Measurements from ENCODE around the gene MBD4.
A peak's percentile ranks its signal among the peaks of the same experiment; 100 is the strongest.

Gene MBD4

DNA sequence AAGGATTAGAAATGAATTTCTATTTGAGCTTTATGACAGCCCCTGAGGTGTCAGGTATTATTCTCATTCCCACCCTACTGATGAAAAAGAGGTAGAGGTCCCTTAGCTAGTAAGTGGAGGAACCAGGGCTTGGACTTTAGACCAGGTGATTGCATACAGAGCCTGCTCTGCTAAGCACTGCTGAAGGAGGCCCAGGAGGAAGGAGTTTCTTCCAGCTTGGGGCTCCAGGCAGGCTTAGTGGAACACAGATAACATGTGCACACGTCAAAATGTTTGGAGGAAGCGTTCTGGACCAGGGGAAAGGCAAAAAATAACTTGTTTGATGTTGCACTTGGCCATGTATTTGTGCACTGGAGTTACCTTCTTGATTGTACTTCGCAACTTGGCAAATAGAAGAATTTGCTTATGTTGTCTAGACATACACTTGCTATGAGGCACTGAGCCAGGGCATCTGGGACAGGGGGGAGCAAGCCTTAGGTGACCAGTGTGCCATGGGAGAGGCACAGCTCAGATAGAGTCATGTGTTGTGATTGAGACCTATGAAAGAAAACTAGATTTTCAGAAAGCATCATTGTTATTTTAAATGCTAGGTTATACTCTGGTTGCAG, 22.7 kb upstream of the MBD4 start:
- H3K27me3 ChIP-seq (ENCODE audit: control insufficient read depth, insufficient read depth, low read length), result no peaks in the 10 kb centered on the region
- H3K27ac ChIP-seq (ENCODE audit: low read depth, low read length), result no peak overlapping the region
- no peaks in the 10 kb centered on the region for H3K4me1 ChIP-seq (ENCODE audit: control insufficient read depth, insufficient read depth, low read length)
- H3K4me3 ChIP-seq (ENCODE audit: low read depth, low read length), result no peak overlapping the region
- no peak overlapping the region for H3K9ac ChIP-seq (ENCODE audit: low read depth, low read length)
- no peaks in the 10 kb centered on the region for H3K9me3 ChIP-seq (ENCODE audit: control insufficient read depth, insufficient read depth, low read length)
- H3K36me3 ChIP-seq (ENCODE audit: control insufficient read depth, insufficient read depth, low read length), result peaks cover 23% of the 10 kb centered on the region

DNA sequence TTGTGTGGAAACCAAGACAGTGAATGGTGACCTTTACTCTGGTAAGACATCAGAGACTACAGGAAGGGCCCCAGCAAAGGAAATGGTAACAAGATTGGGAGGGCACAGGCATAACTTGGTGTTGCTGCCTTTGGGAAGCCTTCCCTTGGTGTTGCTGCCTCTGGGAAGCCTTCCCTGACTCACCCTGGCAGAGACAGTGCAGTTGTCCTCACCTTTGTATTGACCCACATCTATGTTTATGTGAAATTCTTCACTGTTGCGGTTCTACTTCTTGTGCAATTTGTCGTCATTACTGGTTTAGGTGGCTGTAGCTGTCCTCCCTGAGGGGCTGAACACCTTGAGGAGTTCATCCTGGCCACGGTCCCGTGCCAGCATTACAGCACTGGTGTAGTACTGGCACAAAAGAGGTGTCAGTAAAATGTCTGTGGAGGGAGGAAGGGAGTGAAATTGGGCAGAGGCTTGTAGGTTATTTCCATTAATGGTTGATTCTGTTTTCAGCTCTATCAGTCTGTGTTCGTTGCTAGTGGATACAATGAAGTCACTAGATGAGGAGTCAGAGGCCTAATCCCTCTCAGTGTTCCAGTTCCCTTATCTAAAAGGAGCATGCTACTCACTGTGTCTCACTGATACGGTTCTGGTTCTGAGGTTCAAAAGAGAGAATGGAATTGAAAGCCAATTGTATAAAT, 21.9 kb upstream of the MBD4 start:
- Histone ChIP-seq H3K4me1 (ENCODE audit: control insufficient read depth, insufficient read depth, low read length) (no peaks in the 10 kb centered on the region), H3K9ac (ENCODE audit: low read depth, low read length) (no peak overlapping the region), H3K4me3 (ENCODE audit: low read depth, low read length) (no peak overlapping the region), H3K36me3 (ENCODE audit: control insufficient read depth, insufficient read depth, low read length) (peaks cover 23% of the 10 kb centered on the region), H3K27me3 (ENCODE audit: control insufficient read depth, insufficient read depth, low read length) (no peaks in the 10 kb centered on the region), H3K9me3 (ENCODE audit: control insufficient read depth, insufficient read depth, low read length) (no peaks in the 10 kb centered on the region), H3K27ac (ENCODE audit: low read depth, low read length) (peak overlapping the region; percentile 72)

DNA sequence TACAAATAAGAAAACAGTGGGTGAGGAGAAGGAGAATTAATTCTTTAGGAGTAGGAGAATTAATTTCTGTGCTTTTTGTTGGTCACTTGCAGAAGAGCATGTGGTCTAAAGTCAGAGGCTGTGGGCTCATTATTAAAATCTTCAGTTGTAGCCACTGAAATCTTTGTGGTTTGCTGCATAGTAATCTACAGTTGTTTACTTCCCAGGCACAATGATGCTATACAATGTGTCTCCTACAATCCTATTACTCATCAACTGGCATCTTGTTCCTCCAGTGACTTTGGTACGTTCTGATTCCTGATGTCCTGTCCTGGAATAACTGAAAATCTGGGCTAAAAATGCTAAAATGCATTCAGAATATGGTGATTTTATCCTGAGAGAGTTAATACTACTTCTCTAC, 21.3 kb upstream of the MBD4 start:
- Histone ChIP-seq H3K9me3 (ENCODE audit: control insufficient read depth, insufficient read depth, low read length) (no peaks in the 10 kb centered on the region), H3K9ac (ENCODE audit: low read depth, low read length) (no peak overlapping the region), H3K4me1 (ENCODE audit: control insufficient read depth, insufficient read depth, low read length) (no peaks in the 10 kb centered on the region), H3K36me3 (ENCODE audit: control insufficient read depth, insufficient read depth, low read length) (peaks cover 23% of the 10 kb centered on the region), H3K27me3 (ENCODE audit: control insufficient read depth, insufficient read depth, low read length) (no peaks in the 10 kb centered on the region), H3K27ac (ENCODE audit: low read depth, low read length) (peak overlapping the region; percentile 72), H3K4me3 (ENCODE audit: low read depth, low read length) (no peak overlapping the region)

DNA sequence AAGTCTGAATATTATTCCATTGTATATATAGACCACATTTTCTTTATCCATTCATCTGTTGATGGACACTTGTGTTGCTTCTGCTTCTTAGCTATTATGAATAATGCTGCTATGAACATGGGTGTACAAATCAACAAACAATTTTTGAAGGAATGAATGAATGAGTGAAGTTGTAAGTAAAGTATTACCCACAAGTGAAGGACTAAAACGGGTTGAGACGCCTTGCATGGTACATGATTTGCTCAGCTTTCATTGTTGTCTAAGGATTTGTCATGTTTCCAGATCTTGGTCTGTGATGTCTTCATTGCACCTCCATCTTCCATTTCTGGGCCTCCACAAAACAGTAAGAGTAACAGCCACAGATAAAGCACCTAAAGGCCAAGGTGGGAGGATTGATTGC, 20.8 kb upstream of the MBD4 start:
- no peaks in the 10 kb centered on the region for H3K4me1 ChIP-seq (ENCODE audit: control insufficient read depth, insufficient read depth, low read length)
- no peak overlapping the region for H3K4me3 ChIP-seq (ENCODE audit: low read depth, low read length)
- H3K27me3 ChIP-seq (ENCODE audit: control insufficient read depth, insufficient read depth, low read length), result no peaks in the 10 kb centered on the region
- H3K27ac ChIP-seq (ENCODE audit: low read depth, low read length), result no peak overlapping the region
- no peaks in the 10 kb centered on the region for H3K9me3 ChIP-seq (ENCODE audit: control insufficient read depth, insufficient read depth, low read length)
- peaks cover 23% of the 10 kb centered on the region for H3K36me3 ChIP-seq (ENCODE audit: control insufficient read depth, insufficient read depth, low read length)
- H3K9ac ChIP-seq (ENCODE audit: low read depth, low read length), result no peak overlapping the region

DNA sequence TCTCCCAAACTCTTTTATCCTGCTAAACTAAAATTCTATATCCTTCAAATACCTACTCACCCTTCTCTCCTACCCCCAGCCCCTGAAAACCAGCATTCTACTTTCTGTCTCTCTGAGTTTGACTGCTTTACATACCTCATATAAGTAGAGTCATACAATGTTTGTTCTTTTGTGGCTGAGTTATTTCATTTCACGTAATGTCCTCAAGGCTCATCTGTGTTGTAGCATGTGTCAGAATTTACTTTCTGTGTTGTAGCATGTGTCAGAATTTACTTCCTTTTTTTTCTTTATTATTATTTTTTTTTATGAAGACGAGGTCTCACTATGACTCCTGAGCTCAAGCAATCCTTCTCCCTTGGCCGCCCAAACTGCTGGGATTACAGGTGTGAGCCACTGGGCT, 20.4 kb upstream of the MBD4 start:
- peaks cover 22% of the 10 kb centered on the region for H3K36me3 ChIP-seq (ENCODE audit: control insufficient read depth, insufficient read depth, low read length)
- H3K4me3 ChIP-seq (ENCODE audit: low read depth, low read length), result no peak overlapping the region
- H3K27me3 ChIP-seq (ENCODE audit: control insufficient read depth, insufficient read depth, low read length), result no peaks in the 10 kb centered on the region
- H3K27ac ChIP-seq (ENCODE audit: low read depth, low read length), result no peak overlapping the region
- H3K9me3 ChIP-seq (ENCODE audit: control insufficient read depth, insufficient read depth, low read length), result no peaks in the 10 kb centered on the region
- no peak overlapping the region for H3K9ac ChIP-seq (ENCODE audit: low read depth, low read length)
- H3K4me1 ChIP-seq (ENCODE audit: control insufficient read depth, insufficient read depth, low read length), result no peaks in the 10 kb centered on the region

DNA sequence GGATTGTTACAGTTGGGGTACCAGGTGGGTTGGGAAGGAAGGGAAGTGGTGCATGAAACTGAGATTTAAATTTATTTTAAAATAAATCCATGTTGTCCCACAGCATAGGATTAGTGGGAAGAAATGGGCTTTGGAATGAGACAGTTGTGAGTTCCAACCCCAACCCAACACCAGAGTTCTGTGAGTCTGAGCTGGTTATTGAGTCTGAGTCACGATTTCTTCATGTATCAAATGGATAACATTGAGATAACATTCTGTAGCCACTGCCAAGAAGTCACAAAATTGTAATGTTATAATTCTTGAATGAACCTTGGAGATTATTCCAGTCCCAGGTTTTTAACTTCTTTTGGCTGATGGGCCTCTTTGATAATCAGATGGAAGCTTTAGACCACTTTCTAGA, 14.0 kb upstream of the MBD4 start:
- Histone ChIP-seq H3K4me1 (ENCODE audit: control insufficient read depth, insufficient read depth, low read length) (peaks cover 17% of the 10 kb centered on the region), H3K36me3 (ENCODE audit: control insufficient read depth, insufficient read depth, low read length) (peaks cover 24% of the 10 kb centered on the region; the same call in 1 of the 2 replicates), H3K27ac (ENCODE audit: low read depth, low read length) (no peak overlapping the region), H3K4me3 (ENCODE audit: low read depth, low read length) (no peak overlapping the region), H3K9me3 (ENCODE audit: control insufficient read depth, insufficient read depth, low read length) (no peaks in the 10 kb centered on the region), H3K9ac (ENCODE audit: low read depth, low read length) (no peak overlapping the region), H3K27me3 (ENCODE audit: control insufficient read depth, insufficient read depth, low read length) (no peaks in the 10 kb centered on the region)

DNA sequence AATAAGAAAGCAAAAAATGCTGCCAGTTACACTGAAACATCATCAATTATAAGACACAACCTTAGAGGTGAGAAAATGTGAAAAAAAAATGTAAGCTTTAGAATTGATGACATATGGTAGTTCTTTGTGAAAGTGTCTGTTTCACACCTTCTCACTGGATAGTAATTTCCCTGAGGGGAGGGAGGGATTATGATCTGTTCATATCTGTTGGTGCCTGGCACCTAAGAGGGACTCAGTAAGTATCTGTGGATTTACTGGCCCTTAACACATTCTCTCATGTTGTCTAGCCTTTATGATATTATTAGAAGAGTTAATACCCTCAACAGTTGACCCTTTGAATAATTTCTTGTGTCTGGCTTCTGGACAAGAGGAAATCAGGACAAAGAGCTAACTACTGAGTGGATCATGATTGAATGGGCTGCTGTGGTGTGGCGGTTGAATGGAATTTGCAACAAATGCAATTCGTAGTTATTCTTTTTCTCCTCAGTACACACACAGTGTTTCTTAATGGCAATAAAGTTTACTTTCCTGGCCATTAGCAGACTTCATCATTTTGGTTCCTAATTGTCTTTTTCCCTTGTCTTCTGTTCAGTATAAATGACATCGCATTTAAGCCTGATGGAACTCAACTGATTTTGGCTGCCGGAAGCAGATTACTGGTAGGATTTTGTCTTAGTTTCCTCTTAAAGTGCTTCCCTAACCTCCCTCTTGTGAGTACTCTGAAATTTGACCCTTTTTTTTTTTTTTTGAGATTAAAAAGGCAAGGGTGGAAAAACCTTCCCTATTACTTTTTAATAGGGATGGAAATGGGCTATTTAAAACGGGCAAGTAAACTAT, 9.7 kb upstream of the MBD4 start:
- H3K4me1 ChIP-seq (ENCODE audit: control insufficient read depth, insufficient read depth, low read length), result peaks cover 27% of the 10 kb centered on the region
- H3K9ac ChIP-seq (ENCODE audit: low read depth, low read length), result no peak overlapping the region
- no peak overlapping the region for H3K4me3 ChIP-seq (ENCODE audit: low read depth, low read length)
- no peaks in the 10 kb centered on the region for H3K27me3 ChIP-seq (ENCODE audit: control insufficient read depth, insufficient read depth, low read length)
- no peaks in the 10 kb centered on the region for H3K9me3 ChIP-seq (ENCODE audit: control insufficient read depth, insufficient read depth, low read length)
- peaks cover 22% of the 10 kb centered on the region; the same call in 1 of the 2 replicates for H3K36me3 ChIP-seq (ENCODE audit: control insufficient read depth, insufficient read depth, low read length)
- peak overlapping the region; percentile 38 for H3K27ac ChIP-seq (ENCODE audit: low read depth, low read length)

DNA sequence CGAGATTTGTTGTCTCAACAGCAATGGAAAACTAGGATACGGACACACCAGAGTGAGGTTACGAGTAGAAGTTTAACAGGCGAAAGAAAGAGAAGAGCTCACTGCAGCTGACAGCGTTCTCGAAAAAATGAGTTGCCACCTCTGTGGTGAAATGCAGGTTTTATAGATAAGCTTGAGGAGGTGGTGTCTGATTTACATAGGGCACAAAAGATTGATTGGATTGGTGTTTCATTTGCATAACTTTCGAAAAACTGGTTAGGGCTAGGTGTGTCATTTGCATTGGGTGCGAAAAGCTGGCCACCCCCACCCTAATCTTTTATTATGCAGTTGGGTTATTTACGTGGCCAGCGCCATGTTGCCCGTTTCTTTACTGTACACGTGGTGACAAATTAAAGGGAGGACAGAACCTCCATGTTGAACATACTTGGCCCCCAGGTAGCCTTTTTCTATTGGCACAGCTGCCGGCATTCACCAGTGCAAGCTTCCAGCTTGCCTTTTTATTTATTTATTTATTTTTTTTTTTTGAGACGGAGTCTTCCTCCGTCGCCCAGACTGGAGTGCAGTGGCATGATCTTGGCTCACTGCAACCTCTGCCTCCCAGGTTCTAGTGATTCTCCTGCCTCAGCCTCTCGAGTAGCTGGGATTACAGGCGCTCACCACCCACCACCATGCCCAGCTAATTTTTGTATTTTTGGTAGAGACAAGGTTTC, 8.6 kb upstream of the MBD4 start:
- Histone ChIP-seq H3K4me3 (ENCODE audit: low read depth, low read length) (peak overlapping the region; percentile 4; the same call in 1 of the 2 replicates), H3K4me1 (ENCODE audit: control insufficient read depth, insufficient read depth, low read length) (peaks cover 27% of the 10 kb centered on the region), H3K27ac (ENCODE audit: low read depth, low read length) (peak overlapping the region; percentile 65), H3K9ac (ENCODE audit: low read depth, low read length) (0 out of 2 replicates have a peak overlapping the region, but pooled peaks have one; percentile 1), H3K9me3 (ENCODE audit: control insufficient read depth, insufficient read depth, low read length) (no peaks in the 10 kb centered on the region), H3K36me3 (ENCODE audit: control insufficient read depth, insufficient read depth, low read length) (peaks cover 14% of the 10 kb centered on the region; the same call in 1 of the 2 replicates), H3K27me3 (ENCODE audit: control insufficient read depth, insufficient read depth, low read length) (no peaks in the 10 kb centered on the region)

DNA sequence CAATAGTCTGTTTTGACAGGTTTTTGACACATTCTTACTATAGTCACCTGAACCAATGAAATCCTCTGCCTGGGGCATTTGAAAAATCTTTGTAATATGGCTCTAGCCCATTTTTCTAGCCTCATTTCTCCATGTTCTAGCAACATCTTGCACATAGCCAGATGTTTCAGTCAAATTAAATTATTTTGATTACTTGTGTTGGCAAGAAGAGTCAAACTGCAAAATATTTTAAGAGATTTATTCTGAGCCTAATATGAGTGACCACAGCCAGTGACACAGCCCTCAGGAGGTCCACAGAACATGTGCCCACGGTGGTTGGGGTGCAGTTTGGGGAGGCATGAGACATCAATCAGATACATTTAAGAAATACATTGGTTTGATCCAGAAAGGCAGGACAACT, 7.2 kb upstream of the MBD4 start:
- no peak overlapping the region for H3K9ac ChIP-seq (ENCODE audit: low read depth, low read length)
- peak overlapping the region; percentile 65 for H3K27ac ChIP-seq (ENCODE audit: low read depth, low read length)
- no peaks in the 10 kb centered on the region for H3K27me3 ChIP-seq (ENCODE audit: control insufficient read depth, insufficient read depth, low read length)
- H3K4me1 ChIP-seq (ENCODE audit: control insufficient read depth, insufficient read depth, low read length), result peaks cover 33% of the 10 kb centered on the region
- no peaks in the 10 kb centered on the region for H3K9me3 ChIP-seq (ENCODE audit: control insufficient read depth, insufficient read depth, low read length)
- peaks cover 5% of the 10 kb centered on the region; the same call in 1 of the 2 replicates for H3K36me3 ChIP-seq (ENCODE audit: control insufficient read depth, insufficient read depth, low read length)
- no peak overlapping the region for H3K4me3 ChIP-seq (ENCODE audit: low read depth, low read length)

DNA sequence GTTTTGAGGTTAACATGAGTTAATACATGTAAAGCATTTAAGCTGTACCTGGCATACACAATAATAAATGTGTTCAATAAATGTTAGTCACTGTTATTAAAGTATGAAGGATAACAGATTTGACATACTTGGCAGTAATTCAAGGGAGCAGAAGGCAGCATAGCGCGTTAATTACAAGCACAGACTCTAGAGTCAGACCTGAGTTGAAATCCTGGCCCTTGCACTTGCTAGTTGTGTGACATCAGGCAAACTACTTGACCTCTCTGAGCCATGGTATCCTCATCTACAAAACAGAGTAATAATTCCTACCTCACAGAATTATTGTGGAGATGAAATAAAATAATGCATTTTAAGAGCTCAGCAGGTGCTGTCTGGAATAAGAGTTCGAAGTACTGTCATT, 5.7 kb upstream of the MBD4 start:
- H3K9me3 ChIP-seq (ENCODE audit: control insufficient read depth, insufficient read depth, low read length), result no peaks in the 10 kb centered on the region
- no peak overlapping the region for H3K4me3 ChIP-seq (ENCODE audit: low read depth, low read length)
- peak overlapping the region; percentile 17 for H3K27ac ChIP-seq (ENCODE audit: low read depth, low read length)
- H3K4me1 ChIP-seq (ENCODE audit: control insufficient read depth, insufficient read depth, low read length), result peaks cover 42% of the 10 kb centered on the region
- no peaks in the 10 kb centered on the region for H3K27me3 ChIP-seq (ENCODE audit: control insufficient read depth, insufficient read depth, low read length)
- H3K36me3 ChIP-seq (ENCODE audit: control insufficient read depth, insufficient read depth, low read length), result no peaks in the 10 kb centered on the region
- H3K9ac ChIP-seq (ENCODE audit: low read depth, low read length), result no peak overlapping the region
